ENCODE results near the gene TRIM44. TPM values are rescaled to one million over a fixed set of nuclear protein-coding genes. Genes with fewer than 3 reads are reported as not detected.
A peak's percentile ranks its signal among the peaks of the same experiment; 100 is the strongest.

The TRIM44 gene
- polyA plus RNA-seq, 1 donor (not counting 4 experiments of a cell fraction or from before 2014, with no cell fraction given): 48.3 TPM

GRCh38 chr11:35796562-35796961 is 134.0 kb downstream of the TRIM44 start:
- peak; percentile 74 for DNase-seq (ENCODE audit: low read depth, low spot score)
- no peaks in the 10 kb centered on the region for H3K36me3 ChIP-seq (ENCODE audit: control insufficient read depth in 2 of 2, extremely low read depth in 1 of 2, insufficient read depth in 2 of 2, low read length in 2 of 2)
- peaks cover 66% of the 10 kb centered on the region for H3K4me1 ChIP-seq (ENCODE audit: control insufficient read depth, extremely low read depth, insufficient read depth, low read length)
- H3K9me1 ChIP-seq (ENCODE audit: control insufficient read depth, extremely low read depth, insufficient read depth, low read length): no peaks in the 10 kb centered on the region
- H3K9me3 ChIP-seq (ENCODE audit: control insufficient read depth, low read depth, low read length): no peaks in the 10 kb centered on the region
- H3K9ac ChIP-seq (ENCODE audit: control insufficient read depth, extremely low read depth, insufficient read depth, low read length): no peak overlapping the region
- H3K4me2 ChIP-seq (ENCODE audit: control insufficient read depth, extremely low read depth, insufficient read depth, low read depth, low read length): peak overlapping the region; percentile 50
- H3K27ac ChIP-seq (ENCODE audit: control insufficient read depth, insufficient read depth, low read length): peak overlapping the region; percentile 47
- H2AFZ ChIP-seq (ENCODE audit: control insufficient read depth, low read length): no peak overlapping the region
- H3K4me3 ChIP-seq (ENCODE audit: control insufficient read depth in 2 of 3, extremely low read depth in 1 of 3, insufficient read depth in 2 of 3, low read depth in 1 of 3, low read length in 3 of 3): peak overlapping the region in 1 of 3 experiments; percentile 12
- dilution Hi-C loops (cut with MboI; ENCODE audit: extremely low pct_ligation_motif_present, low sequenced_read_pairs): no loop called here
- no peak for TF ChIP-seq EZH2 (IDR thresholded peaks at IDR 0.05; ENCODE audit: low read length)
- no peak for TF ChIP-seq CTCF (optimal IDR thresholded peaks at IDR 0.05 in 1 of 3, IDR thresholded peaks at IDR 0.05 in 1 of 3, conservative IDR thresholded peaks at IDR 0.05 in 1 of 3; ENCODE audit: extremely low read depth in 1 of 3, insufficient read depth in 2 of 3, low read length in 3 of 3)
- H3K27me3 ChIP-seq (ENCODE audit: control insufficient read depth, extremely low read depth, insufficient read depth, low read length): no peaks in the 10 kb centered on the region
- H4K20me1 ChIP-seq (ENCODE audit: control insufficient read depth, extremely low read depth, insufficient read depth, low read length): no peaks in the 10 kb centered on the region
- peaks cover 10% of the 10 kb centered on the region for H3K79me2 ChIP-seq (ENCODE audit: control insufficient read depth, insufficient read depth, low read length)
- peak; percentile 87 for FAIRE-seq

GRCh38 chr11:35798423-35798822 is 135.8 kb downstream of the TRIM44 start:
- Histone ChIP-seq H2AFZ (ENCODE audit: control insufficient read depth, low read length) (no peak overlapping the region), H3K4me2 (ENCODE audit: control insufficient read depth, extremely low read depth, insufficient read depth, low read depth, low read length) (peak overlapping the region; percentile 73), H3K27ac (ENCODE audit: control insufficient read depth, insufficient read depth, low read length) (peak overlapping the region; percentile 75), H3K36me3 (ENCODE audit: control insufficient read depth in 2 of 2, extremely low read depth in 1 of 2, insufficient read depth in 2 of 2, low read length in 2 of 2) (no peaks in the 10 kb centered on the region), H3K27me3 (ENCODE audit: control insufficient read depth, extremely low read depth, insufficient read depth, low read length) (no peaks in the 10 kb centered on the region), H4K20me1 (ENCODE audit: control insufficient read depth, extremely low read depth, insufficient read depth, low read length) (no peaks in the 10 kb centered on the region), H3K79me2 (ENCODE audit: control insufficient read depth, insufficient read depth, low read length) (peaks cover 10% of the 10 kb centered on the region), H3K9ac (ENCODE audit: control insufficient read depth, extremely low read depth, insufficient read depth, low read length) (peak overlapping the region; percentile 39), H3K4me1 (ENCODE audit: control insufficient read depth, extremely low read depth, insufficient read depth, low read length) (peaks cover 83% of the 10 kb centered on the region), H3K9me1 (ENCODE audit: control insufficient read depth, extremely low read depth, insufficient read depth, low read length) (no peaks in the 10 kb centered on the region), H3K4me3 (ENCODE audit: control insufficient read depth in 2 of 3, extremely low read depth in 1 of 3, insufficient read depth in 2 of 3, low read depth in 1 of 3, low read length in 3 of 3) (peak overlapping the region in 1 of 3 experiments; percentile 23), H3K9me3 (ENCODE audit: control insufficient read depth, low read depth, low read length) (no peaks in the 10 kb centered on the region)
- dilution Hi-C loops (cut with MboI; ENCODE audit: extremely low pct_ligation_motif_present, low sequenced_read_pairs): no loop called here
- DNase-seq (ENCODE audit: low read depth, low spot score): no peak
- TF ChIP-seq CTCF (optimal IDR thresholded peaks at IDR 0.05 in 1 of 3, IDR thresholded peaks at IDR 0.05 in 1 of 3, conservative IDR thresholded peaks at IDR 0.05 in 1 of 3; ENCODE audit: extremely low read depth in 1 of 3, insufficient read depth in 2 of 3, low read length in 3 of 3) (no peak), EZH2 (IDR thresholded peaks at IDR 0.05; ENCODE audit: low read length) (no peak)
- FAIRE-seq: peak; percentile 20
